Measurements from ENCODE around the gene HOOK2. TPM values are rescaled to one million over a fixed set of nuclear protein-coding genes. Genes with fewer than 3 reads are reported as not detected.

The HOOK2 gene
- total and polyA plus RNA-seq, 9 of the 15 experiments (the other 6 are each of a cell fraction or from before 2014, with no cell fraction given), result 1.3 to 17.2 (median 9.9) TPM

- TF ChIP-seq ZBTB40 (IDR thresholded peaks at IDR 0.05) (0 out of 2 replicates have a peak, but pooled peaks have one; percentile 21), ZBTB40 (CRISPR knock-in tag; IDR thresholded peaks at IDR 0.05) (no peak), CTCFL (IDR thresholded peaks at IDR 0.05; ENCODE audit: borderline replicate concordance, insufficient read depth, low read depth, low read length, poor library complexity, severe bottlenecking) (peak; percentile 43), ELK3 (CRISPR knock-in tag; IDR thresholded peaks at IDR 0.05) (no peak), GATAD2B (IDR thresholded peaks at IDR 0.05; ENCODE audit: borderline replicate concordance) (0 out of 2 replicates have a peak, but pooled peaks have one; percentile 18), TFAP4 (CRISPR knock-in tag; IDR thresholded peaks at IDR 0.05; ENCODE audit: borderline replicate concordance) (peak; percentile 69; the same call in 1 of the 2 replicates), HDAC1 (IDR thresholded peaks at IDR 0.05) (peak in 1 of 2 experiments; percentile 65; a peak in 1 of 4 replicates), ZSCAN32 (CRISPR knock-in tag; IDR thresholded peaks at IDR 0.05) (no peak), MLLT1 (IDR thresholded peaks at IDR 0.05) (peak; percentile 62; a peak in 2 of 4 replicates)
Observed at GRCh38 chr19:12796146-12797071, 21.1 kb upstream of the HOOK2 start (continued).
